ENCODE measurements around the gene ATP1A2.

The ATP1A2 gene

DNA sequence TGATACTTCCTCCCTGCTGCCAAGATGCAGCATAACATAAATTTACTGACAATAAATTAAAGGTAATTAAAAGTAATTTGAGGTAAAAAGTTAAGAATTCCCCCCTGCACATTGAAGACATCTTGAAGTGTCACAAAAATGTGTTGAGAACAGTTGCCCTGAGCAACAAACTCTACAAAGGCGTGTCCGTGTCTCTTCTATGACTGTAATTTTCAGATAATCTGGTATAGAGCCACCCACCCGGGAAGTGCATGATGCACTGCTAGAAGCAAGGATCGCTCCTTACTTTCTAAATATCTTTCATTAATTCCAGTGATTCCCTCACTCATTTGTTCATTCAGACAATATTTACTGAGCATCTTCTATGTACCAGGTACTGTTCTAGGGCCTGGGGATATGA lies 63.8 kb downstream of the ATP1A2 start:
- Histone ChIP-seq H3K4me1 (no peaks in the 10 kb centered on the region), H3K36me3 (replicated peaks) (no peaks in the 10 kb centered on the region), H3K27me3 (ENCODE audit: low read depth) (peaks cover 6% of the 10 kb centered on the region; the same call in 1 of the 2 replicates), H3K4me3 (no peak overlapping the region), H3K9me3 (no peaks in the 10 kb centered on the region)
- no peak for DNase-seq (ENCODE audit: low spot score in 2 of 2)
- in situ Hi-C loops (cut with MboI; ENCODE audit: low sequenced_read_pairs) = no loop called here

DNA sequence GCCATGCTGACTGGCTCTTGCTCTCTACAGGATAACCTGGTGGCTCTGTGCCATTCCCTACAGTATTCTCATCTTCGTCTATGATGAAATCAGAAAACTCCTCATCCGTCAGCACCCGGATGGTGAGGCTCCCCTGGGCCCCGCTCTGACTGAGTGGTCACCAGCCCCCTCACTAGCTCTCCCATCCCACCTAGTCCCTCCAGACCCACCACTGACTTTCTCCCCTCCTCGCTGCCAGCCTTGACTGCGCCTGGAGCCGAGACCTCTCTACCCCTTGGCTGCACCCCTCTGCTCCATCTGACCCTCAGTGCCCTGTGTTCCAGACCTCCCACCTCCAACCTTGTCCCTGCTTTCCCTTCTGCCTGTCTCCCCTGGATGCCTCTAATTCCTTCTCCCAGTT lies 70.7 kb downstream of the ATP1A2 start:
- no peak for DNase-seq (ENCODE audit: low spot score in 2 of 2)
- H3K9me3 ChIP-seq = no peaks in the 10 kb centered on the region
- H3K4me1 ChIP-seq = no peaks in the 10 kb centered on the region
- in situ Hi-C loops (cut with MboI; ENCODE audit: low sequenced_read_pairs) = no loop called here
- H3K4me3 ChIP-seq = no peak overlapping the region
- H3K36me3 ChIP-seq (replicated peaks) = no peaks in the 10 kb centered on the region
- H3K27me3 ChIP-seq (ENCODE audit: low read depth) = no peaks in the 10 kb centered on the region; the same call in 1 of the 2 replicates

DNA sequence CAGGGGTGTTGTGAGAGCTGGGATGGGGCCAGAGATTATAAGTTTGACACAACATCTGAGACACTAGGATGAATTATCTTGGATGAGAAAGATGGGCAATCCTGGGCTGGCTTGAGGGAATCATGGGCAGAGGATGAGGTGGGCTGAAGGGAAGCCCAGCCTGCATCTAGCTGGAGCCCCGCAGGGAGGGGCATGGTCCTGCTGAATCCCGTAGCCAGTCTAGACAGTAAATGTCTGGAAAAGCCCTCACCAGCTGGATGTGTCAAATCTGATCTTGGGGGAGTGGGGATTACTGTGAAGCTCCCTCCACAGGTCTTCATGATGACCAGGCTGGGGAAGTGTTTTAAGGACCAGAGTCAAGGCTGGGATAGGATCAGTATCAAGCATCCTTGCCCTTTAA lies 71.2 kb downstream of the ATP1A2 start:
- Histone ChIP-seq H3K4me3 (no peak overlapping the region), H3K27me3 (ENCODE audit: low read depth) (no peaks in the 10 kb centered on the region; the same call in 1 of the 2 replicates), H3K4me1 (no peaks in the 10 kb centered on the region), H3K36me3 (replicated peaks) (no peaks in the 10 kb centered on the region), H3K9me3 (no peaks in the 10 kb centered on the region)
- no peak for DNase-seq (ENCODE audit: low spot score in 2 of 2)
- in situ Hi-C loops (cut with MboI; ENCODE audit: low sequenced_read_pairs) = no loop called here

DNA sequence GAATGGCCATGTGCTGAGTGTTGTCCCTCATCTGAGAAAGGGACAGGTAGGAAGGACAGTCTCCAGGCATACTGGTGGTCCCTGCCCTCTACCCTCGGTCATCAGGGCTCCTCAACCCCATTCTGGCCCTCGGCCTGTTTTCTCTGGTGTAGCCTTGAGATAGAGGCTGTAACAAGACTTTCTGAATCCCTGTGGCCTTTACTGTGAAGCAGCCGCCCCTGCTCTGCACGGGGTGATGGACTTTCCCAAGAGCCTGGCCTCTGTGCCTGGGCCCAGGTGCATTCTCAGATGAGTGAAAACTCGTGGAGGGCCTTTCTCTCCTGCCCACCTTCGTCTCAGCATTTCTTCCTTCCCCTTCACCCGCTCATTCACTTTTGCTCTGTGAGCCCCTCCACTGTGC lies 71.8 kb downstream of the ATP1A2 start:
- no peak for DNase-seq (ENCODE audit: low spot score in 2 of 2)
- in situ Hi-C loops (cut with MboI; ENCODE audit: low sequenced_read_pairs) = no loop called here
- H3K27me3 ChIP-seq (ENCODE audit: low read depth) = no peaks in the 10 kb centered on the region; the same call in 1 of the 2 replicates
- H3K9me3 ChIP-seq = no peaks in the 10 kb centered on the region
- no peak overlapping the region for H3K4me3 ChIP-seq
- H3K4me1 ChIP-seq = no peaks in the 10 kb centered on the region
- no peaks in the 10 kb centered on the region for H3K36me3 ChIP-seq (replicated peaks)

DNA sequence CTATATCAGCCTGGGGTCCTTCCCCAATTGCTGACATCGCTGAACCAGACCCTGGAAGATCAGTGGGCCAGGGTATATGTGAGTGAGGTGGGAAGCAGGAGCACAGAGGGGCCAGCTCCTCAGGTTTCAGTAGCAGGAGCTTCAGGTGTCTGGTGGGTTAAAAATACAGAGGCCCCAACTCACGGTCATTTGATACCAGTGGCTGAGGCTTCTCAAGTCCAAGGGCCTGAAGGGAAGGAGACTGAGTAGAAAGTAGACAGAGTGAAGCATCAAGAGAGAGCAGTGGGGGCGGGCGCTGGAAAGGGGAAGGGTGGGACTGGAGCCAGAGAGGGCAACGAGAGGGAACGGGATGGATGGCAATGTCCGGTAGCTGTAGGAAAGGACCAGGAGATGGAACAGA lies 72.8 kb downstream of the ATP1A2 start:
- in situ Hi-C loops (cut with MboI; ENCODE audit: low sequenced_read_pairs) = no loop called here
- Histone ChIP-seq H3K4me3 (no peak overlapping the region), H3K27me3 (ENCODE audit: low read depth) (peaks cover 2% of the 10 kb centered on the region; the same call in 1 of the 2 replicates), H3K36me3 (replicated peaks) (no peaks in the 10 kb centered on the region), H3K9me3 (no peaks in the 10 kb centered on the region), H3K4me1 (peaks cover 3% of the 10 kb centered on the region; the same call in 1 of the 2 replicates)
- DNase-seq (ENCODE audit: low spot score in 2 of 2) = no peak

DNA sequence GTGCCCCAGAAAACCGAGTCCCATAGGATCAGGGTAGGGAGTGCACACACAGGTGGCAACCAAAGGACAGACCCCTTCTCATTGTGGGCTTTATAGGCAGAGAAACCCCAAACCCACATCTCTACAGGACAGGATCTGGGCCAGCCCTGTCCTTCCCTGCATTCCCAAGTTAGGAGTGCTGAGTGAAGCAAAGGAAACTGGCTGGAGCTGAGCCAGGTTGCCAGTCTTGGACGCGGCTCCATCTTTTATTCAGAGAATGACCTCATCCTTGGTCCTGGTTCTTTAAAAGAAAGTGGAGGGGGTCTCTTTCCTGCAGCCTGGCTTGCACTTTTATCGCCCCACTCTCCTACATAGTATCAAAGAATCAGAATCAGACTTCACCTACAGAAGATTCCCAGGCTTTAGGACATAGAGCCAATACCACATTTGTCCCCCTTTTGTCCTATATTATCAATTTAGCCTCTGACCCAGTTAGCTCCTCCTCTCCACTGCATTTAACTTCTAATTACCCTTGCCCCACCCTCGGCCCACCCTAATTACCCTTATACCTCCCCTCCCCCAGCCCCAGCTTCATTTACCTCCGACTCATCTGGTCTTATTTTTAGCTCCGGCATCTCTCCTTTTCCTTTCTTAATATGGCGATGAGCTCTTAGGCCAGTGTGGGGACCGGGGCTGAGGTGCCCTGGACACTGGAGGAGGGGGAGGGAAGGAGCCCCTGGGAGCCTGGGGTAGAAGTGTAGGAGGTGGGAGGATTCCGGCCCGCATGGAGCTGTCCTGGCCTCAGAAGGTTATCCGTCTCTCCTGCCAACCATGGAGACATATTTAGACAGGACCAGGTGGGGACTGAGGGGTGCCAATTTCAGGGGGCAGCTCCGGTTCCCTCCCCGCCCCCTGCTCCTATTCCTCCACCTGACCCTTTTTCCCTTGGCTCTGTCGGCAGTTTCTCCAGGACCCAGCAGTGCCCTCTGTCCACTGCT lies 74.4 kb downstream of the ATP1A2 start, which contains the start of gene CASQ1:
Gene CASQ1 (plus strand): TSS at position 927 of the 977 bp plus-strand sequence. CDS start 177 bp downstream, outside the sequence.
- Histone ChIP-seq H3K27me3 (ENCODE audit: low read depth) (peaks cover 2% of the 10 kb centered on the region; the same call in 1 of the 2 replicates), H3K4me1 (peaks cover 4% of the 10 kb centered on the region; the same call in 1 of the 2 replicates), H3K9me3 (no peaks in the 10 kb centered on the region), H3K36me3 (replicated peaks) (no peaks in the 10 kb centered on the region), H3K4me3 (no peak within 1 kb of the TSS)
- in situ Hi-C loops (cut with MboI; ENCODE audit: low sequenced_read_pairs) = loop anchor here (5.0 kb wide), 1 partner anchor 102 kb away; no protein-coding TSS in a partner anchor
- DNase-seq (ENCODE audit: low spot score in 2 of 2) = no peak

DNA sequence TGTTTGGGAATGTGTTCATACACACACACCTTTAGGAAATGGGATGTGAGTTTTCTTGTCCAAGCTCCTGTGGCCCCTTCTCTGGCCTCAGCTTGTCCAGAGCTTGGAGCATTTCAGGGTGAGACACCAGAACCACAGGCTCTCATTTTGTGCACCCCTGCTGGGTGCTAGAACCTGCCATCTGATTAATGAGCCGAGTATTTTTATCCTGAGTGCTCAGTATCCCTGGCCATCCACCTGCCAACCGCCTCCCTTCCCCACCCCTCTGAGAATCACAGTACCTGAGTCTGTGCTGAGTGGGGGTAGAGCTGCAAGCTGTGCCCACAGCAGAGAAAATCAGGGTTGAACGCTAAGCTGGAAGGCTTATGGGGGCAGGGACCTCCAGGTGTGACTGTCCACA lies 76.2 kb downstream of the ATP1A2 start:
- H3K27me3 ChIP-seq (ENCODE audit: low read depth) = peaks cover 2% of the 10 kb centered on the region; the same call in 1 of the 2 replicates
- in situ Hi-C loops (cut with MboI; ENCODE audit: low sequenced_read_pairs) = loop anchor here (5.0 kb wide), 1 partner anchor 101 kb away; no protein-coding TSS in a partner anchor
- no peak overlapping the region for H3K4me3 ChIP-seq
- no peaks in the 10 kb centered on the region for H3K9me3 ChIP-seq
- no peaks in the 10 kb centered on the region for H3K36me3 ChIP-seq (replicated peaks)
- no peak for DNase-seq (ENCODE audit: low spot score in 2 of 2)
- peaks cover 4% of the 10 kb centered on the region; the same call in 1 of the 2 replicates for H3K4me1 ChIP-seq

DNA sequence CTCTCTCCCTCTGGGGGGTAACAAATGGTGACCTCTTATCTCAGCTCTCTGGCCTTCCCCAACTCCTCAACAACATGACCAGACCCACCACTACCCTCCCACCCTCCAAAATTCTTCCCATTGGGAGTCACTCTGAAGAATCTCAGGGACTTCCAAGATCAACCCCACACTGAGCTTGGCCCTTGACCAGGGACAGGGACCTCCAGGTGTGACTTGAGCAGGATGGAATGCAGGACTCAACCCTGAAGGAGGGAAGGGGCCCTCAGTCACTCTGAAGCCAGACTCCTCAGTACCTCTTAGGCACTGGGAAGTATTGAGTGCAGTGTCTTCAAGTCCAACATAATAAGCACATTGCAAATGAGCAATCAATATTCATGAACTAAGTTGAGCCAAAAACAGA lies 76.7 kb downstream of the ATP1A2 start:
- in situ Hi-C loops (cut with MboI; ENCODE audit: low sequenced_read_pairs) = loop anchor here (5.0 kb wide), 1 partner anchor 100 kb away; no protein-coding TSS in a partner anchor

More for the DNA sequence above, 76.7 kb downstream of the ATP1A2 start:
- no peak for DNase-seq (ENCODE audit: low spot score in 2 of 2)
- Histone ChIP-seq H3K27me3 (ENCODE audit: low read depth) (peaks cover 2% of the 10 kb centered on the region; the same call in 1 of the 2 replicates), H3K4me1 (peaks cover 4% of the 10 kb centered on the region; the same call in 1 of the 2 replicates), H3K36me3 (replicated peaks) (no peaks in the 10 kb centered on the region), H3K4me3 (no peak overlapping the region), H3K9me3 (no peaks in the 10 kb centered on the region)
